ENCODE results near the gene AGPAT4.
"Not testable (repeated sequence)": the region's sequence is repeated elsewhere in the genome, so short reads cannot be mapped to it uniquely, and the experiment has no call there.

- not testable (repeated sequence) for TF ChIP-seq CTCF (conservative IDR thresholded peaks at IDR 0.05; ENCODE audit: low read depth, low read length); CHD1 (IDR thresholded peaks at IDR 0.05; ENCODE audit: low read depth, low read length); RCOR1 (IDR thresholded peaks at IDR 0.05; ENCODE audit: insufficient replicate concordance, low read length); POLR2A (IDR thresholded peaks at IDR 0.05; ENCODE audit: low read depth, low read length); CEBPB (IDR thresholded peaks at IDR 0.05; ENCODE audit: low read depth, low read length)
Measured at GRCh38 chr6:161224951-161225680, 48.7 kb downstream of the AGPAT4 start.
